Measurements from ENCODE around the gene FKBP2.

FKBP2 gene

GRCh38 chr11:64207256-64208085 is 33.4 kb upstream of the FKBP2 start:
- H3K27ac ChIP-seq (replicated peaks): peak overlapping the region; percentile 89
- peak overlapping the region; percentile 87 for H3K4me3 ChIP-seq (replicated peaks; ENCODE audit: insufficient read depth, low read length)
- H3K27me3 ChIP-seq (ENCODE audit: insufficient read depth, poor library complexity, severe bottlenecking): no peaks in the 10 kb centered on the region
- TF ChIP-seq, protein P1, sequence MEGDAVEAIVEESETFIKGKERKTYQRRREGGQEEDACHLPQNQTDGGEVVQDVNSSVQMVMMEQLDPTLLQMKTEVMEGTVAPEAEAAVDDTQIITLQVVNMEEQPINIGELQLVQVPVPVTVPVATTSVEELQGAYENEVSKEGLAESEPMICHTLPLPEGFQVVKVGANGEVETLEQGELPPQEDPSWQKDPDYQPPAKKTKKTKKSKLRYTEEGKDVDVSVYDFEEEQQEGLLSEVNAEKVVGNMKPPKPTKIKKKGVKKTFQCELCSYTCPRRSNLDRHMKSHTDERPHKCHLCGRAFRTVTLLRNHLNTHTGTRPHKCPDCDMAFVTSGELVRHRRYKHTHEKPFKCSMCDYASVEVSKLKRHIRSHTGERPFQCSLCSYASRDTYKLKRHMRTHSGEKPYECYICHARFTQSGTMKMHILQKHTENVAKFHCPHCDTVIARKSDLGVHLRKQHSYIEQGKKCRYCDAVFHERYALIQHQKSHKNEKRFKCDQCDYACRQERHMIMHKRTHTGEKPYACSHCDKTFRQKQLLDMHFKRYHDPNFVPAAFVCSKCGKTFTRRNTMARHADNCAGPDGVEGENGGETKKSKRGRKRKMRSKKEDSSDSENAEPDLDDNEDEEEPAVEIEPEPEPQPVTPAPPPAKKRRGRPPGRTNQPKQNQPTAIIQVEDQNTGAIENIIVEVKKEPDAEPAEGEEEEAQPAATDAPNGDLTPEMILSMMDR (IDR thresholded peaks at IDR 0.05; ENCODE audit: insufficient read depth, low read length): no peak
- TF ChIP-seq REST (IDR thresholded peaks at IDR 0.05; ENCODE audit: insufficient replicate concordance, low read depth) (no peak), SPI1 (IDR thresholded peaks at IDR 0.05; ENCODE audit: borderline replicate concordance, low read depth) (peak; percentile 85), GABPA (IDR thresholded peaks at IDR 0.05; ENCODE audit: low read depth) (peak; percentile 56), POLR2AphosphoS5 (IDR thresholded peaks at IDR 0.05; ENCODE audit: low read depth) (no peak; the same call in none of the 2 replicates)
- peak; percentile 85 to 90 for DNase-seq (ENCODE audit: low read depth in 1 of 2, low spot score in 1 of 2)

- H3K4me3 ChIP-seq (replicated peaks; ENCODE audit: insufficient read depth, low read length): peak overlapping the region; percentile 87
- no peak for TF ChIP-seq REST (IDR thresholded peaks at IDR 0.05; ENCODE audit: insufficient replicate concordance, low read depth)
- TF ChIP-seq, protein P1 (IDR thresholded peaks at IDR 0.05; ENCODE audit: insufficient read depth, low read length): no peak
- TF ChIP-seq POLR2AphosphoS5 (IDR thresholded peaks at IDR 0.05; ENCODE audit: low read depth): no peak; the same call in 1 of the 2 replicates
- TF ChIP-seq GABPA (IDR thresholded peaks at IDR 0.05; ENCODE audit: low read depth): no peak
- no peak for TF ChIP-seq SPI1 (IDR thresholded peaks at IDR 0.05; ENCODE audit: borderline replicate concordance, low read depth)
- H3K27ac ChIP-seq (replicated peaks): peak overlapping the region; percentile 89
- no peaks in the 10 kb centered on the region for H3K27me3 ChIP-seq (ENCODE audit: insufficient read depth, poor library complexity, severe bottlenecking)
- DNase-seq (ENCODE audit: low read depth in 1 of 2, low spot score in 1 of 2): no peak
These were observed 32.7 kb upstream of the FKBP2 start for GRCh38 chr11:64208086-64208795.

DNA sequence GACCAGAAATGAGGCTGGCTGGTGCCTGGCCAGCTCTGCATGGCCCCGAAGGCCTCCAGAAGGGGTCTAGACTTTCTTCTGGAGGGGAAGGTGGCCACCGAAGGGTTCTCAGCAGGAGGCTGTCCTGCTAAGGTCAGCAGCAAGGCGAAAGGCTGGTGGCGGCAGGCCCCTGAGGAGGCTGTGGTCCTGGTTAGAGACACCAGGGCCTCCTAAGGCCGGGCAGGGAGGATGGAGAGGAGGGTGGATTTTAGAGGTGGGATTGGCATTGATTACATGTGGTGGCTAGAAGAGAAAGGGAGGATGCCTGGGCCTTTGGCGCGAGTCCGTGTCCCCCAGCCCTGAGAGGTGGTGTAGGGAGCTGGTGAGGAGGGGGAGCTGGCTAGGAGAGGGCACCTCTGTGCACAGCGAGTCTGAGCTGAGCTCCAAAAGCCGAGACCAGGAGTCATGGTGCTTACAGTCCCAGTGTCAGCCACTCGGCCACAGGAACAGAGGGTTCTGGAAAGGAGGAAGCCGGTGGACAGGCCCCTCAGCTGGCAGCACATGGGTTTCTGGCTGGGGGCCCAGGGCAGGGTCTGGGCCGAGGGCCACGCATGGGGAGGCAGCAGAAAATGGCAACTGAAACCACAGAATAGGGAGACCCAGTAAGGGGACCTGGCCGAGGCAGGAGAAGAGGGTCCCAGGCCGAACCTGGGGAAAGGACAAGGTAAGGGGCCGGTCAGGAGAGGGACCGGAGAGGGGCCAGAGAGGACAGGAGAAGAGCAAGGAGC is 31.9 kb upstream of the FKBP2 start:
- H3K4me3 ChIP-seq (replicated peaks; ENCODE audit: insufficient read depth, low read length): no peak overlapping the region
- no peak for DNase-seq (ENCODE audit: low read depth in 1 of 2, low spot score in 1 of 2)
- no peak for TF ChIP-seq POLR2AphosphoS5 (IDR thresholded peaks at IDR 0.05; ENCODE audit: low read depth)
- no peak for TF ChIP-seq REST (IDR thresholded peaks at IDR 0.05; ENCODE audit: insufficient replicate concordance, low read depth)
- TF ChIP-seq SPI1 (IDR thresholded peaks at IDR 0.05; ENCODE audit: borderline replicate concordance, low read depth): no peak
- TF ChIP-seq, protein P1 (IDR thresholded peaks at IDR 0.05; ENCODE audit: insufficient read depth, low read length): no peak
- no peak for TF ChIP-seq GABPA (IDR thresholded peaks at IDR 0.05; ENCODE audit: low read depth)
- H3K27ac ChIP-seq (replicated peaks): peak overlapping the region; percentile 89
- H3K27me3 ChIP-seq (ENCODE audit: insufficient read depth, poor library complexity, severe bottlenecking): no peaks in the 10 kb centered on the region
